Vagina (tissue), 2 donors: ENCODE data around the gene OR5K3.

Experiments used
- CTCF ChIP-seq, 3 experiments: fragments of 450-650 bp in 2 of 3; fragments of 200-600 bp in 1 of 3; sonication (generic) in 1 of 3; IDR thresholded peaks; one replicate each; pipeline ENCODE4 v1.5.1; 2017 to 2019; ENCODE audit warnings: antibody characterized with exemption in 3 of 3, mild to moderate bottlenecking in 2 of 3, moderate library complexity in 2 of 3
- POLR2AphosphoS5 ChIP-seq, 2 donors: sonication (generic); formaldehyde crosslinking; IDR thresholded peaks; one replicate each; pipeline ENCODE4 v1.9.0; 2017; ENCODE audit warnings: antibody characterized with exemption in 2 of 2, mild to moderate bottlenecking in 2 of 2, low read depth in 1 of 2; ENCODE audit not compliant: insufficient read depth in 1 of 2

- TF ChIP-seq CTCF (IDR thresholded peaks at IDR 0.05) (no peak), POLR2AphosphoS5 (IDR thresholded peaks at IDR 0.05; ENCODE audit: insufficient read depth in 1 of 2, low read depth in 1 of 2) (no peak)
Measured at GRCh38 chr3:98432575-98432974, 42.1 kb downstream of the OR5K3 start.
